Stimulated activated CD8-positive, alpha-beta memory T cell treated with anti-CD3 and anti-CD28 coated beads, Interleukin-7, amount 100 ng/mL, for 4 hours (primary cell): Measurements from ENCODE around the gene SPCS1.

Source experiments
- DNase-seq, 2 donors: peaks; one replicate each; pipeline ENCODE4 v3.0.0-alpha.2; 2020; ENCODE audit warnings: low read depth in 2 of 2

The SPCS1 gene

DNA sequence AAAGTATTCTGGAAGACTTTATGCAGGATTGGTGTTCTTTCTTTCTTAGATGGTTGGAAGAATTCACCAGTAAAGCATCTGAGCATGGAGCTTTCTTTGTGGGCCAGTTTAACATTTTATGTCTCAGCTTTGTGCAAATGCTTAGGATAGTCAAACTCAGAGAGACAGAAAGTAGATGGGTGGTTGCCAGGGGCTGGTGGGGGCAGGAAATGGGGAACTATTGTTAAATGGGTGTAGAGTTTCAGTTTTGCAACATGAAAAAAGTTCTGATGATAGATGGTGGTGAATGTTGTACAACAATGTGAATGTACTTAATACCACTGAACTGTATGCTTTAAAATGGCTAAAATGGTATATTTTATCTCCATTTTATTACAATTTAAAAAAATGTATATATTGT, 24.8 kb downstream of the SPCS1 start:
- DNase-seq = no peak

DNA sequence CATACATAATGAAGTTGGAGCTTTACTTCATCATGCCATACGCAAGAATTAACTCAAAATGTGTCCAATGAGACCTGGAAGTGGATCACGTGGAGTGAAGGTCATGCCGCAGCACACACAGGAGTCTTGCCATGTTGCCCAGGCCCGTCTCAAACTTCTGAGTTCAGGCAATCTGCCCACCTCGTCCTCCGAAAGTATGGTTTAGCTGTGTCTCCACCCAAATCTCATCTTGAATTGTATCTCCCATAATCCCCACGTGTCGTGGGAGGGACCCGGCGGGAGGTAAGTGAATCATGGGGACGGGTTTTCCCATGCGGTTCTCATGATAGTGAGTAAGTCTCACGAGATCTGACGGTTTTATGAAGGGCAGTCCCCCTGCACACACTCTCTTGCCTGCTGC, 25.7 kb downstream of the SPCS1 start:
- DNase-seq = no peak

DNA sequence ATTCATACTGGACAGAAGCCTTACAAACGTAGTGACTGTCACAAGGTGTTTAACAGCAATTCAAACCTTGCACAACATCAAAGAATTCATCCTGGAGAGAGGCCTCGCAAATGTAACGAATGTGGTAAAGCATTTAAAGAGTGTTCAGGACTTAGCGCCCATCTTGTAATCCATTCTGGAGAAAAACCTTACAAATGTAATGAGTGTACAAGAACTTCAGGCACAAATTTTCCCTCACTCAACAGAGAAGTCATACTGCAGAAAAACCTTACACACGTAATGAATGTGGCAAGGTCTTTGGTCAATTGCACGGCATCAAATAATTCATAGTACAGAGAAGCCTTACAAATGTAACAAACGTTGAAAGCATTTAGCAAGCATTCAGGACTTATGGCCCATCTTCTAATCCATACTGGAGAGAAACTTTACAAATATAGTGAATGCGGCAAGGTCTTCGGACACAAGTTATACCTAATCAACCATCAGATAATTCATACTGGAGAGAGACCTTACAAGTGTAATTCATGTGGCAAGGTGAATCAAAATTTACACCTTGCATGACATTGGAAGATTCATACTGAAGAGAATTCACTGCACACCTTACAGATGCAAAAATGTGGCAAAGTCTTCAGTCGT, 27.5 kb downstream of the SPCS1 start:
- no peak for DNase-seq

DNA sequence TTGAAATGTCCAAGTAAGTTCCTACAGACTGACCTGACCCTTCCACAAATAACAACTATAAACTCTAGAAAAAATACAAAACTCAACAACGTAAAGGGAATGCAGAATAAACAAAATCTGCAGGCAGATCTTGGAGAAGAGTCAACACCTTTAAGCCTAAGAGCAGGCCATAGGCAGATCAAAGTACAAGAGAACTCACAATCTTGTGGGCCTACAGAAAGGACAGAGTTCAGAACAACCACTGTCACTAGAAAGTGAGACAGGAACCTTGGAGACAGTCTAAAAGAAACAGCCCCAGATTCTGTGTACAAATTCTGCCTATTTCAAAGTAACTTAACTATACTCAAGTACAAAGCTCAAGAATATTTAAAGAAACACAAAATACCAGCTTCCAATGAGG, 33.8 kb downstream of the SPCS1 start:
- DNase-seq = no peak

DNA sequence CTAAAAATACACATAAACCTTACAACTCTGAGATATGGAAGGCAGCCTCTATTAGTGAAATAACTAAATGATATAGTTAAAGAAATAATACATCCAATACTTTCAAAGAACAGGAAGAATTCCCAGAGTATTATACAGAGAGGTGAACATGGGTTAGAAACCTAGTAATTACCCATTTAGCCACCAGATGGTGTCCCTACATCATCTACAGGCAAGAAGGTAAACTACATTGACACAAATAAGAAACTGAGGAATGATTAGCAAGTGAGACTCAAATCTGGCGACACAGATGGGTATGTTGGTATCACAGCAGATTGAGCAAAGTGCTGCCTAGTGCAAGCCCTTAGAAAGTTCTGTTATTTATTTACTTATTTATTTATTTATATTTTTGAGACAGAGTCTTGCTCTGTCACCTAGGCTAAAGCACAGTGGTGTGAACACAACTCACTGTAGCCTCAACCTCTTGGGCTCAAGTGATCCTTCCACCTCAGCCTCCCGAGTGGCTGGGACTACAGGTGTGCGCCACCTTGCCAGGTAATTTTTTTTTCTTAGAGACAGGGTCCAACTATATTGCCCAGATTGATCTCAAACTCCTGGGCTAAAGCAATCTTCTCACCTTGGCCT, 36.6 kb downstream of the SPCS1 start:
- no peak for DNase-seq

DNA sequence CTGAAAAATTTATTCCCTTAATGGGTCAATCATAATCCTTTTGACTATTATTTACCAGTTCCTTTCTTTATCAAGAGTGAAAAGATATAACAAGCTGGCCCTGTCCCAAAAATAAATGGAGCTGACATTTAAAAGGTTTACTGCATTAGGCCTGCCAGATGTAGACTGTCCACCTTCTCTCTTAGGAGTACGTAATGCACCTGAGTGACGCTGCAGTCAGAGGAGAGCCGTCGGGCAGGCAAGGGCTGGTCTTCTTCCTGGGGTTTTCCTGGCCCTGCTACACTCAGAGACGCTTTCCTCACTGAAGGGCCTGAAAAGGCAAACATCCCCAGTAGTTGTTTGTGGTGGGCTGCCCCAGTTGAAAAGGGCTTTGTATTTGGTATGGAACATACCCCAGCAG, 37.2 kb downstream of the SPCS1 start:
- no peak for DNase-seq

DNA sequence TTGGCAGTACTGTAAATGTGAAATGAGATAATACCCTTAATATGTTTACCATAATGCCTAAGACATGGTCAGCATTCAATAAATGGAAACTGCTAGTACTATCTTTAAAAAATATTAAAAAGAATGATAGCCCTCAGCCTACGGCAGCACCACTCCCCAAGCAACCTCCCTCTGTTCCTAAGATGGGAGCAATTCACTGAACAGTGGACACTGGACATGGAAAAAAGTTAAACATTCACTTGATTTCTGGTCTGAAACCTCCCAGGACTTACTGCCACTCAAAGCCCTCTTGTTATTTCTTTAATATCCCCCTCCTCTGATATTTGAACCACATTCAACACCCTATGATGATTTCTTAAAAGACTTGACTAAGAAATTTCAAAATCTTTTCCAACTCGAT, 37.8 kb downstream of the SPCS1 start:
- no peak for DNase-seq

DNA sequence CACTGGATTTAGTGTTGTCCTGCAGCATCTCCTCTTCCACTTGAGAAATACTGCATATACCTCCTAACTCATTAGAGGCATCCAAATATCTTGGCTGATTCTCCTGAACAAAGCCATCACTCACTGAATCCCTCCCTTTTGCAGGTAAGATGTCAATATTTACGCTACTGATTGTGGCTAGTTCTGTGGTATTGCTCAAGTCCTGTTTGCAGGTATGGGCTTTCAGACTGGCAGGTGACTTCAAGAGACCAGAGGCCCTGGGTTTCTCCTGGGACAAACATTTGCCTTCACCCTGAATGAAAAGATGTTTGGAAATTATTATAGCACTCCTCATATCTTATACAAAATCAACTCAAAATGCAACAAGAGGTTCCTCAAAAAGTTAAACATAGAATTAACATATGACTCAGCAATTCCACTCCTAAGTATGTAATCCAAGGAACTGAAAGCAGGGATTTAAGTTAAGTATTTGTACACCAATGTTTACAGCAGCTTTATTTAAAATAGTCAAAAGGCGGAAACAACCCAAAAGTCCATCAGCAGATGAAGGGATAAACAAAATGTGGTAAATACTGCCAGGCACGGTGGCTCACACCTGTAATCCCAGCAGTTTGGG, 46.2 kb downstream of the SPCS1 start:
- no peak for DNase-seq

DNA sequence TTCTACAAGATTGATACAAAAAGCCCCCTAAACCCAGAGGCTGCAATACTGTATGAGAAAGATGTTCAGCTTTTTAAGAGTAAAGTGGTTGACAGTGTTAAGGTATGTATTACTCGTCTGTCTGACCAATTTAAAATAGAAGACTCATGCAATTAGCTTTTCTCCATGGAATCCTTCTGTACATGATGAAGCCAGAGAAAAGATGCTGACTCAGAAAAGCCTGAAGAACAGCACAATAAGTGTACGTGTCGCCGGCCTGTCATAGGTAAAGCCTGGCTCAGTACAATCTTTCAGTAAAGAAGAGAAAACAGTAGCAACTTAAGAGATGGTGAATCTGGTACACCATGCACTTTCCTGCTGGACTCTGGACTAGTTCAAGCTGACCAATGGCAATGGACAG, 48.5 kb downstream of the SPCS1 start:
- DNase-seq = no peak

DNA sequence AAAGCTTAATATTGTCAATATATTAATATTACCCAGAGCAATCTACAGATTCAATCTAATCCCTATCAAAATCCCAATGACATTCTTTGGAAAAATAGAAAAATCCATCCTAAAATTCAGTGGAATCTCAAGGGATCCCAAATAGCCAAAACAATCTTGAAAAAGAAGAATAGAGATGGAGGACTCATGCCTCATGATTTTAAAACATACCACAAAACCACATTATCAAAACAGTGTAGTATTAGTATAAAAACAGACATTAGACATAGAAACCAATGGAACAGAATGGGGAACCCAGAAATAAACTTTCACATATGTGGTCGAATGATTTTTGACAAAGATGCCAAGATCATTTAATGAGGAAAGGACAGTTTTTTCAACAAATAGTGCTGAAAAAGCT, 50.2 kb downstream of the SPCS1 start:
- DNase-seq = no peak
